HepG2 (cell line): Measurements from ENCODE around the gene ADIPOR2. TPM values are rescaled to one million over a fixed set of nuclear protein-coding genes. Genes with fewer than 3 reads are reported as not detected.

Experiments
- FOXA1 ChIP-seq, 2 experiments: fragments of 450-650 bp in 1 of 2; sonication (generic) in 1 of 2; formaldehyde crosslinking in 1 of 2; IDR thresholded peaks; 2 replicates each; pipeline versions ENCODE4 v1.4.0 to v1.6.1; 2016 to 2020; ENCODE audit warnings: missing genetic modification reagents in 1 of 2
- NFKB2 ChIP-seq: sonication (generic); formaldehyde crosslinking; IDR thresholded peaks from 2 replicates; pipeline ENCODE4 v1.4.0; 2020; ENCODE audit warnings: missing genetic modification reagents, borderline replicate concordance
- PRMT3 ChIP-seq: sonication (generic); formaldehyde crosslinking; IDR thresholded peaks from 2 replicates; pipeline ENCODE4 v1.8.1; 2022; ENCODE audit warnings: low read depth, mild to moderate bottlenecking, moderate library complexity, missing genetic modification reagents, borderline replicate concordance
- REPIN1 ChIP-seq: sonication (generic); formaldehyde crosslinking; IDR thresholded peaks from 2 replicates; pipeline ENCODE4 v1.8.0; 2022; ENCODE audit warnings: missing genetic modification reagents, low read depth, mild to moderate bottlenecking, borderline replicate concordance
- SALL2 ChIP-seq: sonication (generic); formaldehyde crosslinking; IDR thresholded peaks from 2 replicates; pipeline ENCODE4 v1.8.1; 2023; ENCODE audit warnings: mild to moderate bottlenecking, missing genetic modification reagents, inconsistent platforms
- ZNF251 ChIP-seq: sonication (generic); formaldehyde crosslinking; IDR thresholded peaks from 2 replicates; pipeline ENCODE4 v1.9.0; 2021; ENCODE audit warnings: mild to moderate bottlenecking, missing genetic modification reagents
- ZNF3 ChIP-seq: IDR thresholded peaks from 2 replicates; pipeline ENCODE4 v1.7.0; 2017; ENCODE audit warnings: inconsistent platforms
- ZNF343 ChIP-seq: sonication (generic); formaldehyde crosslinking; IDR thresholded peaks from 2 replicates; pipeline ENCODE4 v1.4.0; 2020; ENCODE audit warnings: mild to moderate bottlenecking, missing genetic modification reagents
- ZSCAN20 ChIP-seq: sonication (generic); formaldehyde crosslinking; IDR thresholded peaks from 2 replicates; pipeline ENCODE4 v1.4.0; 2020; ENCODE audit warnings: missing genetic modification reagents, mild to moderate bottlenecking, borderline replicate concordance
- polyA plus RNA-seq, 8 experiments: library from polyadenylated mRNA; depleted of rRNA in 3 of 8; stranded (reverse) in 7 of 8; unstranded in 1 of 8; fragments of >200 nt; fragmentation: Illumina TruSeq in 4 of 8; extraction: Trizol in 4 of 8; gene quantifications; 2 replicates each; pipeline versions ENCODE4 v1.2.1 to v1.2.3, GENCODE V29; 2011 to 2016; ENCODE audit warnings: low read depth in 4 of 8, missing spikeins in 1 of 8, mixed read lengths in 1 of 8; ENCODE audit not compliant: insufficient read depth in 1 of 8
- total RNA-seq, 5 experiments: library from RNA; depleted of rRNA; stranded (reverse); fragments of >200 nt; fragmentation: Illumina TruSeq; extraction: Trizol; gene quantifications; 2 replicates each; pipeline ENCODE4 v1.2.3, GENCODE V29; 2016; ENCODE audit warnings: low read depth in 1 of 5
- TF ChIP-seq, protein P1 (sequence below): sonication (generic); formaldehyde crosslinking; IDR thresholded peaks from 2 replicates; pipeline ENCODE4 v1.8.0; 2022; ENCODE audit warnings: mild to moderate bottlenecking, missing genetic modification reagents; ENCODE audit not compliant: insufficient replicate concordance
- TF ChIP-seq, protein P2 (sequence below): sonication (generic); formaldehyde crosslinking; IDR thresholded peaks from 2 replicates; pipeline ENCODE4 v1.4.0; 2020; ENCODE audit warnings: missing genetic modification reagents, borderline replicate concordance
- TF ChIP-seq, protein P3 (sequence below): sonication (generic); formaldehyde crosslinking; IDR thresholded peaks from 2 replicates; pipeline ENCODE4; 2020; ENCODE audit warnings: missing genetic modification reagents, mild to moderate bottlenecking, borderline replicate concordance
- TF ChIP-seq, protein P4 (sequence below): sonication (generic); formaldehyde crosslinking; IDR thresholded peaks from 2 replicates; pipeline ENCODE4 v1.8.0; 2022; ENCODE audit warnings: missing genetic modification reagents, mild to moderate bottlenecking, moderate library complexity, borderline replicate concordance
- TF ChIP-seq, protein P5 (sequence below): sonication (generic); formaldehyde crosslinking; conservative IDR thresholded peaks from 2 replicates; pipeline ENCODE4 v1.4.0; 2020; ENCODE audit warnings: missing genetic modification reagents

ADIPOR2 gene
- total and polyA plus RNA-seq, 2 of the 13 experiments (the other 11 are each of a cell fraction or from before 2014, with no cell fraction given): 35.2 to 52.2 TPM

DNA sequence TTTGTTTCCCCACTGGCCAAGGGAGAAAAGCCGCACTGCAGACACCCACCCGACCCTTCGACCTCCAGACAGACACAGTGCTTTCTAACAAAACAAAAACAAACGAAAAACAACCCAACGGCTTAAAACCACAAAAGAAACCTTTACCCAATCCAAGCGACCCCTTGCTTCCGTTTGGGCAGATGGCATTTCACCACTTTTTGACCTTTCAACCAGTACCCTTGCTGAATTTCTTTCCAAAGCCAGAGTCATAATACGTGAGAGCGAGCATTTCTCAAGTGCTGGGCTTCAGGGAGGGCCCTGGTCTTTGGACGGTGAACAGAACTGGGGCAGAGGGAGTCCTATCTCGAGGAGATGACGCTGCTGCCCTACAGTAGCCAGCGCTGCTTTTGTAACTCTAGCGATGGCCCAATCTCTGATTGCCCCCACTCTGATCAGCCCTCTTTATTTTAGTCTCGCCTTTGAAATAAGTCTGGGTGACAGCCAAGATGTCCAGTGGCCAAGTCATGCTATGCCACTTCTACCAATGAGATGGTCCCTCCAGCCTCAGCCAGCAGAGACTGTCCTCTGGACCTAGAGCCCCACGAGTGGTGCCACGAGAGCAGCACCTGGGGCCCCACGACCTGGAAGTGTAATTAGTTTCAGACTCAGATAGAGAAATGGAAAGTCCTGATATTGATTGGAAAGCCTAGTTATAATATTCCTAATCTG is 21.9 kb upstream of the ADIPOR2 start (continued):
- TF ChIP-seq, protein P1, sequence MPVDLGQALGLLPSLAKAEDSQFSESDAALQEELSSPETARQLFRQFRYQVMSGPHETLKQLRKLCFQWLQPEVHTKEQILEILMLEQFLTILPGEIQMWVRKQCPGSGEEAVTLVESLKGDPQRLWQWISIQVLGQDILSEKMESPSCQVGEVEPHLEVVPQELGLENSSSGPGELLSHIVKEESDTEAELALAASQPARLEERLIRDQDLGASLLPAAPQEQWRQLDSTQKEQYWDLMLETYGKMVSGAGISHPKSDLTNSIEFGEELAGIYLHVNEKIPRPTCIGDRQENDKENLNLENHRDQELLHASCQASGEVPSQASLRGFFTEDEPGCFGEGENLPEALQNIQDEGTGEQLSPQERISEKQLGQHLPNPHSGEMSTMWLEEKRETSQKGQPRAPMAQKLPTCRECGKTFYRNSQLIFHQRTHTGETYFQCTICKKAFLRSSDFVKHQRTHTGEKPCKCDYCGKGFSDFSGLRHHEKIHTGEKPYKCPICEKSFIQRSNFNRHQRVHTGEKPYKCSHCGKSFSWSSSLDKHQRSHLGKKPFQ (CRISPR knock-in tag): no peak
- no peak for TF ChIP-seq PRMT3 (CRISPR knock-in tag)
- TF ChIP-seq REPIN1 (CRISPR knock-in tag): no peak
- TF ChIP-seq, protein P2, sequence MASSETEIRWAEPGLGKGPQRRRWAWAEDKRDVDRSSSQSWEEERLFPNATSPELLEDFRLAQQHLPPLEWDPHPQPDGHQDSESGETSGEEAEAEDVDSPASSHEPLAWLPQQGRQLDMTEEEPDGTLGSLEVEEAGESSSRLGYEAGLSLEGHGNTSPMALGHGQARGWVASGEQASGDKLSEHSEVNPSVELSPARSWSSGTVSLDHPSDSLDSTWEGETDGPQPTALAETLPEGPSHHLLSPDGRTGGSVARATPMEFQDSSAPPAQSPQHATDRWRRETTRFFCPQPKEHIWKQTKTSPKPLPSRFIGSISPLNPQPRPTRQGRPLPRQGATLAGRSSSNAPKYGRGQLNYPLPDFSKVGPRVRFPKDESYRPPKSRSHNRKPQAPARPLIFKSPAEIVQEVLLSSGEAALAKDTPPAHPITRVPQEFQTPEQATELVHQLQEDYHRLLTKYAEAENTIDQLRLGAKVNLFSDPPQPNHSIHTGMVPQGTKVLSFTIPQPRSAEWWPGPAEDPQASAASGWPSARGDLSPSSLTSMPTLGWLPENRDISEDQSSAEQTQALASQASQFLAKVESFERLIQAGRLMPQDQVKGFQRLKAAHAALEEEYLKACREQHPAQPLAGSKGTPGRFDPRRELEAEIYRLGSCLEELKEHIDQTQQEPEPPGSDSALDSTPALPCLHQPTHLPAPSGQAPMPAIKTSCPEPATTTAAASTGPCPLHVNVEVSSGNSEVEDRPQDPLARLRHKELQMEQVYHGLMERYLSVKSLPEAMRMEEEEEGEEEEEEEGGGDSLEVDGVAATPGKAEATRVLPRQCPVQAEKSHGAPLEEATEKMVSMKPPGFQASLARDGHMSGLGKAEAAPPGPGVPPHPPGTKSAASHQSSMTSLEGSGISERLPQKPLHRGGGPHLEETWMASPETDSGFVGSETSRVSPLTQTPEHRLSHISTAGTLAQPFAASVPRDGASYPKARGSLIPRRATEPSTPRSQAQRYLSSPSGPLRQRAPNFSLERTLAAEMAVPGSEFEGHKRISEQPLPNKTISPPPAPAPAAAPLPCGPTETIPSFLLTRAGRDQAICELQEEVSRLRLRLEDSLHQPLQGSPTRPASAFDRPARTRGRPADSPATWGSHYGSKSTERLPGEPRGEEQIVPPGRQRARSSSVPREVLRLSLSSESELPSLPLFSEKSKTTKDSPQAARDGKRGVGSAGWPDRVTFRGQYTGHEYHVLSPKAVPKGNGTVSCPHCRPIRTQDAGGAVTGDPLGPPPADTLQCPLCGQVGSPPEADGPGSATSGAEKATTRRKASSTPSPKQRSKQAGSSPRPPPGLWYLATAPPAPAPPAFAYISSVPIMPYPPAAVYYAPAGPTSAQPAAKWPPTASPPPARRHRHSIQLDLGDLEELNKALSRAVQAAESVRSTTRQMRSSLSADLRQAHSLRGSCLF (CRISPR knock-in tag): no peak
- TF ChIP-seq, protein P3, sequence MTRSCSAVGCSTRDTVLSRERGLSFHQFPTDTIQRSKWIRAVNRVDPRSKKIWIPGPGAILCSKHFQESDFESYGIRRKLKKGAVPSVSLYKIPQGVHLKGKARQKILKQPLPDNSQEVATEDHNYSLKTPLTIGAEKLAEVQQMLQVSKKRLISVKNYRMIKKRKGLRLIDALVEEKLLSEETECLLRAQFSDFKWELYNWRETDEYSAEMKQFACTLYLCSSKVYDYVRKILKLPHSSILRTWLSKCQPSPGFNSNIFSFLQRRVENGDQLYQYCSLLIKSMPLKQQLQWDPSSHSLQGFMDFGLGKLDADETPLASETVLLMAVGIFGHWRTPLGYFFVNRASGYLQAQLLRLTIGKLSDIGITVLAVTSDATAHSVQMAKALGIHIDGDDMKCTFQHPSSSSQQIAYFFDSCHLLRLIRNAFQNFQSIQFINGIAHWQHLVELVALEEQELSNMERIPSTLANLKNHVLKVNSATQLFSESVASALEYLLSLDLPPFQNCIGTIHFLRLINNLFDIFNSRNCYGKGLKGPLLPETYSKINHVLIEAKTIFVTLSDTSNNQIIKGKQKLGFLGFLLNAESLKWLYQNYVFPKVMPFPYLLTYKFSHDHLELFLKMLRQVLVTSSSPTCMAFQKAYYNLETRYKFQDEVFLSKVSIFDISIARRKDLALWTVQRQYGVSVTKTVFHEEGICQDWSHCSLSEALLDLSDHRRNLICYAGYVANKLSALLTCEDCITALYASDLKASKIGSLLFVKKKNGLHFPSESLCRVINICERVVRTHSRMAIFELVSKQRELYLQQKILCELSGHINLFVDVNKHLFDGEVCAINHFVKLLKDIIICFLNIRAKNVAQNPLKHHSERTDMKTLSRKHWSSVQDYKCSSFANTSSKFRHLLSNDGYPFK (CRISPR knock-in tag): no peak
- no peak for TF ChIP-seq ZNF343 (CRISPR knock-in tag)
- TF ChIP-seq SALL2 (CRISPR knock-in tag): no peak
- TF ChIP-seq, protein P4, sequence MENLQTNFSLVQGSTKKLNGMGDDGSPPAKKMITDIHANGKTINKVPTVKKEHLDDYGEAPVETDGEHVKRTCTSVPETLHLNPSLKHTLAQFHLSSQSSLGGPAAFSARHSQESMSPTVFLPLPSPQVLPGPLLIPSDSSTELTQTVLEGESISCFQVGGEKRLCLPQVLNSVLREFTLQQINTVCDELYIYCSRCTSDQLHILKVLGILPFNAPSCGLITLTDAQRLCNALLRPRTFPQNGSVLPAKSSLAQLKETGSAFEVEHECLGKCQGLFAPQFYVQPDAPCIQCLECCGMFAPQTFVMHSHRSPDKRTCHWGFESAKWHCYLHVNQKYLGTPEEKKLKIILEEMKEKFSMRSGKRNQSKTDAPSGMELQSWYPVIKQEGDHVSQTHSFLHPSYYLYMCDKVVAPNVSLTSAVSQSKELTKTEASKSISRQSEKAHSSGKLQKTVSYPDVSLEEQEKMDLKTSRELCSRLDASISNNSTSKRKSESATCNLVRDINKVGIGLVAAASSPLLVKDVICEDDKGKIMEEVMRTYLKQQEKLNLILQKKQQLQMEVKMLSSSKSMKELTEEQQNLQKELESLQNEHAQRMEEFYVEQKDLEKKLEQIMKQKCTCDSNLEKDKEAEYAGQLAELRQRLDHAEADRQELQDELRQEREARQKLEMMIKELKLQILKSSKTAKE (CRISPR knock-in tag): peak; percentile 98
- no peak for TF ChIP-seq ZNF3 (CRISPR knock-in tag)
- TF ChIP-seq ZSCAN20 (CRISPR knock-in tag): no peak
- no peak for TF ChIP-seq ZNF251
- TF ChIP-seq, protein P5, sequence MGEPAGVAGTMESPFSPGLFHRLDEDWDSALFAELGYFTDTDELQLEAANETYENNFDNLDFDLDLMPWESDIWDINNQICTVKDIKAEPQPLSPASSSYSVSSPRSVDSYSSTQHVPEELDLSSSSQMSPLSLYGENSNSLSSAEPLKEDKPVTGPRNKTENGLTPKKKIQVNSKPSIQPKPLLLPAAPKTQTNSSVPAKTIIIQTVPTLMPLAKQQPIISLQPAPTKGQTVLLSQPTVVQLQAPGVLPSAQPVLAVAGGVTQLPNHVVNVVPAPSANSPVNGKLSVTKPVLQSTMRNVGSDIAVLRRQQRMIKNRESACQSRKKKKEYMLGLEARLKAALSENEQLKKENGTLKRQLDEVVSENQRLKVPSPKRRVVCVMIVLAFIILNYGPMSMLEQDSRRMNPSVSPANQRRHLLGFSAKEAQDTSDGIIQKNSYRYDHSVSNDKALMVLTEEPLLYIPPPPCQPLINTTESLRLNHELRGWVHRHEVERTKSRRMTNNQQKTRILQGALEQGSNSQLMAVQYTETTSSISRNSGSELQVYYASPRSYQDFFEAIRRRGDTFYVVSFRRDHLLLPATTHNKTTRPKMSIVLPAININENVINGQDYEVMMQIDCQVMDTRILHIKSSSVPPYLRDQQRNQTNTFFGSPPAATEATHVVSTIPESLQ (CRISPR knock-in tag): no peak
- no peak for TF ChIP-seq FOXA1 (IDR thresholded peaks at IDR 0.05)
- TF ChIP-seq FOXA1 (CRISPR knock-in tag; IDR thresholded peaks at IDR 0.05): no peak
- TF ChIP-seq NFKB2 (CRISPR knock-in tag): peak; percentile 45; the same call in 1 of the 2 replicates
